Calu3 (cell line): ENCODE measurements around the gene NAT10. TPM values are rescaled to one million over a fixed set of nuclear protein-coding genes. Genes with fewer than 3 reads are reported as not detected.

Source experiments
- BruUV-seq: library from RNA; stranded (reverse); fragments of 400-500 nt; replicated peaks from 2 replicates; lab custom pipeline; 2021; lab: Mats Ljungman, UMichigan
- CTCF ChIA-PET: fragments of 300-600 bp; sonication (Branson Sonifier 250); formaldehyde crosslinking; loops from one replicate; lab custom pipeline; 2022; ENCODE audit warnings: antibody characterized with exemption; lab: Charles Lee
- DNase-seq: peaks from one replicate; pipeline ENCODE4 v3.0.0; 2022
- H3K27ac Mint-ChIP-seq: one replicate; pipeline ENCODE4 v1.8.0; 2022; ENCODE audit warnings: mixed read lengths; ENCODE audit not compliant: unreplicated experiment
- H3K27me3 Mint-ChIP-seq: one replicate; pipeline ENCODE4 v1.8.0; 2022; ENCODE audit warnings: mixed read lengths; ENCODE audit not compliant: unreplicated experiment
- H3K36me3 Mint-ChIP-seq: one replicate; pipeline ENCODE4 v1.8.0; 2022; ENCODE audit warnings: mild to moderate bottlenecking, moderate library complexity, mixed read lengths; ENCODE audit not compliant: insufficient read depth, unreplicated experiment
- H3K4me1 Mint-ChIP-seq: one replicate; pipeline ENCODE4 v1.8.0; 2022; ENCODE audit warnings: mild to moderate bottlenecking, low read depth, mixed read lengths; ENCODE audit not compliant: unreplicated experiment
- H3K4me3 Mint-ChIP-seq: one replicate; pipeline ENCODE4 v1.8.0; 2022; ENCODE audit warnings: mild to moderate bottlenecking, low read depth, moderate library complexity, mixed read lengths; ENCODE audit not compliant: unreplicated experiment
- H3K9me3 Mint-ChIP-seq: one replicate; pipeline ENCODE4 v1.8.0; 2022; ENCODE audit warnings: low read depth, mixed read lengths; ENCODE audit not compliant: unreplicated experiment
- intact Hi-C: fragments of 100-400 bp; cut with micrococcal nuclease; formaldehyde crosslinking; loops from one replicate; pipeline ENCODE4 v1.10.0; 2022; ENCODE audit not compliant: unreplicated experiment
- total RNA-seq: library from RNA; stranded (reverse); gene quantifications from 2 replicates; pipeline ENCODE4 v1.2.3, GENCODE V29; 2022
- TF ChIP-seq, protein P1 (sequence below): fragments of 200-600 bp; IDR thresholded peaks from one replicate; pipeline ENCODE4 v1.8.0; 2022; ENCODE audit warnings: antibody characterized with exemption; ENCODE audit not compliant: unreplicated experiment

NAT10 gene
- total RNA-seq, 1 experiment from 2014 or later = 80.1 TPM

GRCh38 chr11:34072041-34072440, 33.4 kb upstream of the NAT10 start:
- Mint-ChIP-seq H3K27ac (no peak overlapping the region), H3K4me1 (peaks cover 37% of the 10 kb centered on the region), H3K27me3 (no peaks in the 10 kb centered on the region), H3K9me3 (no peaks in the 10 kb centered on the region), H3K4me3 (no peak overlapping the region), H3K36me3 (peaks cover 43% of the 10 kb centered on the region)
- CTCF ChIA-PET = no interaction called here
- intact Hi-C loops = no loop called here
- no TSS peak for BruUV-seq
- no peak for DNase-seq
- TF ChIP-seq, protein P1, sequence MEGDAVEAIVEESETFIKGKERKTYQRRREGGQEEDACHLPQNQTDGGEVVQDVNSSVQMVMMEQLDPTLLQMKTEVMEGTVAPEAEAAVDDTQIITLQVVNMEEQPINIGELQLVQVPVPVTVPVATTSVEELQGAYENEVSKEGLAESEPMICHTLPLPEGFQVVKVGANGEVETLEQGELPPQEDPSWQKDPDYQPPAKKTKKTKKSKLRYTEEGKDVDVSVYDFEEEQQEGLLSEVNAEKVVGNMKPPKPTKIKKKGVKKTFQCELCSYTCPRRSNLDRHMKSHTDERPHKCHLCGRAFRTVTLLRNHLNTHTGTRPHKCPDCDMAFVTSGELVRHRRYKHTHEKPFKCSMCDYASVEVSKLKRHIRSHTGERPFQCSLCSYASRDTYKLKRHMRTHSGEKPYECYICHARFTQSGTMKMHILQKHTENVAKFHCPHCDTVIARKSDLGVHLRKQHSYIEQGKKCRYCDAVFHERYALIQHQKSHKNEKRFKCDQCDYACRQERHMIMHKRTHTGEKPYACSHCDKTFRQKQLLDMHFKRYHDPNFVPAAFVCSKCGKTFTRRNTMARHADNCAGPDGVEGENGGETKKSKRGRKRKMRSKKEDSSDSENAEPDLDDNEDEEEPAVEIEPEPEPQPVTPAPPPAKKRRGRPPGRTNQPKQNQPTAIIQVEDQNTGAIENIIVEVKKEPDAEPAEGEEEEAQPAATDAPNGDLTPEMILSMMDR = no peak

GRCh38 chr11:34072832-34073231, 32.6 kb upstream of the NAT10 start:
- H3K4me1 Mint-ChIP-seq = peaks cover 33% of the 10 kb centered on the region
- peaks cover 51% of the 10 kb centered on the region for H3K36me3 Mint-ChIP-seq
- intact Hi-C loops = no loop called here
- H3K27me3 Mint-ChIP-seq = no peaks in the 10 kb centered on the region
- BruUV-seq = no TSS peak
- no peak overlapping the region for H3K4me3 Mint-ChIP-seq
- CTCF ChIA-PET = no interaction called here
- TF ChIP-seq, protein P1 = no peak
- no peak for DNase-seq
- no peaks in the 10 kb centered on the region for H3K9me3 Mint-ChIP-seq
- H3K27ac Mint-ChIP-seq = no peak overlapping the region

DNA sequence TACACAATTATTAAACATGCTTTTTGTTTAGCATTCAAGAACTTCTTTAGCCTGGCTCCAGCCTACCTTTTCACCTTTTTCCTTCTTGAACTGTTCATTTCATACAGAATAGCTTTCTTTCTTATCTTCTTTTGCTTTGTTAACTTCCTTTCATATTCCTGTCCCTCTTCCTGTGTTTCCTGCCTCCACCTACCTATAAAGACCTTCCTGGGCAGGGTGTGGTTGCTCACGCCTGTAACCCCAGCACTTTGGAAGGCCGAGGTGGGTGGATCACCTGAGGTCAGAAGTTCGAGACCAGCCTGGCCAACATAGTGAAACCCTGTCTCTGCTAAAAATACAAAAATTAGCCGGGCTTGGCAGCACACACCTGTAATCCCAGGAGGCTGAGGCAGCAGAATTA, 31.0 kb upstream of the NAT10 start:
- CTCF ChIA-PET = interaction anchor here (1.0 to 1.3 kb wide), 2 partner anchors 26 to 78 kb away, joined by 3 to 5 read pairs; no protein-coding TSS in a partner anchor
- no peaks in the 10 kb centered on the region for H3K9me3 Mint-ChIP-seq
- H3K4me3 Mint-ChIP-seq = no peak overlapping the region
- TF ChIP-seq, protein P1 = no peak
- H3K4me1 Mint-ChIP-seq = peaks cover 34% of the 10 kb centered on the region
- H3K27me3 Mint-ChIP-seq = no peaks in the 10 kb centered on the region
- H3K27ac Mint-ChIP-seq = peak overlapping the region; percentile 53
- H3K36me3 Mint-ChIP-seq = peaks cover 57% of the 10 kb centered on the region
- DNase-seq = no peak
- intact Hi-C loops = loop anchor here (2.0 kb wide), 1 partner anchor 78 kb away; no protein-coding TSS in a partner anchor
- BruUV-seq = no TSS peak

GRCh38 chr11:34075178-34075820, 30.1 kb upstream of the NAT10 start:
- CTCF ChIA-PET = interaction anchor here (0.8 to 1.3 kb wide), 5 partner anchors 10 to 99 kb away, joined by 3 to 4 read pairs (median 4); no protein-coding TSS in a partner anchor
- TF ChIP-seq, protein P1 = no peak
- H3K27ac Mint-ChIP-seq = peak overlapping the region; percentile 53
- peak; percentile 47 for DNase-seq
- no TSS peak for BruUV-seq
- H3K9me3 Mint-ChIP-seq = no peaks in the 10 kb centered on the region
- intact Hi-C loops = loop anchor here (2.0 kb wide), 1 partner anchor 78 kb away; no protein-coding TSS in a partner anchor
- peaks cover 34% of the 10 kb centered on the region for H3K4me1 Mint-ChIP-seq
- peaks cover 61% of the 10 kb centered on the region for H3K36me3 Mint-ChIP-seq
- H3K27me3 Mint-ChIP-seq = no peaks in the 10 kb centered on the region
- H3K4me3 Mint-ChIP-seq = peak overlapping the region; percentile 13
